Neural cell (in vitro differentiated cells): ENCODE results near the gene NEK2. TPM values are rescaled to one million over a fixed set of nuclear protein-coding genes. Genes with fewer than 3 reads are reported as not detected.

Experiments used
- H2AFZ ChIP-seq: fragments of 200-600, 300-800 bp; sonication (generic), shearing (Covaris generic); 2 replicates; pipeline ENCODE4 v1.6.0; 2014; ENCODE audit warnings: low read depth, mild to moderate bottlenecking, antibody characterized with exemption, low read length, moderate library complexity
- H3F3A ChIP-seq: fragments of 200-600 bp; shearing (Covaris generic); 2 replicates; pipeline ENCODE4 v1.6.1; 2016; ENCODE audit warnings: mild to moderate bottlenecking, moderate library complexity, mixed read lengths, antibody characterized with exemption, low read length; ENCODE audit not compliant: insufficient read depth, poor library complexity, severe bottlenecking
- H3K27ac ChIP-seq: fragments of 200-600, 300-800 bp; sonication (generic), shearing (Covaris generic); 2 replicates; pipeline ENCODE4 v1.5.1; 2014; ENCODE audit warnings: mild to moderate bottlenecking, low read length, moderate library complexity
- H3K27me3 ChIP-seq: fragments of 300-800, 200-600 bp; sonication (generic), shearing (Covaris generic); 2 replicates; pipeline ENCODE4 v1.6.0; 2014; ENCODE audit warnings: mild to moderate bottlenecking, low read depth, low read length, moderate library complexity; ENCODE audit not compliant: insufficient read depth
- H3K36me3 ChIP-seq: fragments of 300-800, 200-600 bp; sonication (generic), shearing (Covaris generic); 2 replicates; pipeline ENCODE4 v1.5.1; 2014; ENCODE audit warnings: mild to moderate bottlenecking, antibody characterized with exemption, low read length, moderate library complexity; ENCODE audit not compliant: insufficient read depth
- H3K4me2 ChIP-seq: fragments of 300-800, 200-600 bp; sonication (generic), shearing (Covaris generic); 2 replicates; pipeline ENCODE4 v1.6.0; 2014; ENCODE audit warnings: mild to moderate bottlenecking, low read length
- H3K4me3 ChIP-seq: fragments of 300-800, 200-600 bp; sonication (generic), shearing (Covaris generic); 2 replicates; pipeline ENCODE4 v1.5.1; 2014; ENCODE audit warnings: mild to moderate bottlenecking, low read length, moderate library complexity
- H3K79me2 ChIP-seq: fragments of 200-600 bp; shearing (Covaris generic); replicated peaks from 2 replicates; pipeline ENCODE4 v1.6.0; 2014; ENCODE audit warnings: mild to moderate bottlenecking, low read length, moderate library complexity; ENCODE audit not compliant: insufficient read depth
- H3K9ac ChIP-seq: fragments of 300-800, 200-600 bp; sonication (generic), shearing (Covaris generic); 2 replicates; pipeline ENCODE4 v1.6.1; 2016; ENCODE audit warnings: mild to moderate bottlenecking, low read length, mixed read lengths
- H3K9me2 ChIP-seq: fragments of 200-600 bp; shearing (Covaris generic); 2 replicates; pipeline ENCODE4 v1.6.1; 2016; ENCODE audit warnings: mild to moderate bottlenecking, low read length, mixed read lengths; ENCODE audit not compliant: insufficient read depth
- H3K9me3 ChIP-seq: fragments of 200-600, 300-800 bp; sonication (generic), shearing (Covaris generic); 2 replicates; pipeline ENCODE4 v1.6.1; 2016; ENCODE audit warnings: mild to moderate bottlenecking, mixed run types, low read length, moderate library complexity, mixed read lengths
- H4K20me1 ChIP-seq: fragments of 200-600 bp; shearing (Covaris generic); 2 replicates; pipeline ENCODE4 v1.6.1; 2016; ENCODE audit warnings: mild to moderate bottlenecking, mixed run types; ENCODE audit not compliant: insufficient read depth
- CTCF ChIP-seq: fragments of 450-650 bp; IDR thresholded peaks from 2 replicates; pipeline ENCODE4 v1.5.1; 2014; ENCODE audit warnings: antibody characterized with exemption, mild to moderate bottlenecking, moderate library complexity; ENCODE audit not compliant: poor library complexity, severe bottlenecking
- EP300 ChIP-seq: fragments of 450-650 bp; conservative IDR thresholded peaks from 2 replicates; pipeline ENCODE4 v1.6.1; 2014; ENCODE audit warnings: antibody characterized with exemption, mild to moderate bottlenecking, moderate library complexity; ENCODE audit not compliant: poor library complexity, severe bottlenecking
- EZH2 ChIP-seq: fragments of 200-600, 300-800 bp; shearing (Covaris generic), sonication (generic); IDR thresholded peaks from 2 replicates; pipeline ENCODE4 v1.6.1; 2014; ENCODE audit warnings: antibody characterized with exemption, low read length, borderline replicate concordance, mild to moderate bottlenecking; ENCODE audit not compliant: insufficient read depth, poor library complexity, severe bottlenecking
- MXI1 ChIP-seq: fragments of 450-650 bp; conservative IDR thresholded peaks from 2 replicates; pipeline ENCODE4 v1.6.1; 2014; ENCODE audit warnings: antibody characterized with exemption, mild to moderate bottlenecking; ENCODE audit not compliant: poor library complexity, severe bottlenecking
- POLR2AphosphoS5 ChIP-seq: IDR thresholded peaks from 2 replicates; pipeline ENCODE4 v1.6.1; 2012
- RAD21 ChIP-seq: fragments of 450-650 bp; conservative IDR thresholded peaks from 2 replicates; pipeline ENCODE4 v1.6.1; 2014; ENCODE audit warnings: antibody characterized with exemption, mild to moderate bottlenecking, moderate library complexity
- REST ChIP-seq: IDR thresholded peaks from 2 replicates; pipeline ENCODE4 v1.6.1; 2012; ENCODE audit warnings: borderline replicate concordance
- SMC3 ChIP-seq: fragments of 450-650 bp; conservative IDR thresholded peaks from 2 replicates; pipeline ENCODE4 v1.6.1; 2014; ENCODE audit warnings: antibody characterized with exemption, mild to moderate bottlenecking, moderate library complexity; ENCODE audit not compliant: poor library complexity
- TAF1 ChIP-seq: IDR thresholded peaks from 2 replicates; pipeline ENCODE4 v1.6.1; 2012; ENCODE audit warnings: low read depth
- polyA plus RNA-seq: library from polyadenylated mRNA; depleted of rRNA; stranded (reverse); fragments of >200 nt; gene quantifications from 2 replicates; pipeline ENCODE4 v1.2.3, GENCODE V29; 2014

Gene NEK2
- polyA plus RNA-seq, 1 donor from 2014 or later, result 0.98 TPM

GRCh38 chr1:211616231-211616964 lies 59.0 kb downstream of the NEK2 start:
- Histone ChIP-seq H3K4me2 (no peak overlapping the region), H3K9me2 (no peaks in the 10 kb centered on the region), H3K4me3 (no peak overlapping the region), H4K20me1 (no peaks in the 10 kb centered on the region), H3K9ac (no peak overlapping the region), H2AFZ (no peak overlapping the region), H3K9me3 (no peaks in the 10 kb centered on the region), H3K36me3 (no peaks in the 10 kb centered on the region), H3K27me3 (no peaks in the 10 kb centered on the region), H3F3A (no peaks in the 10 kb centered on the region), H3K27ac (no peak overlapping the region), H3K79me2 (no peaks in the 10 kb centered on the region)
- TF ChIP-seq EP300 (no peak), TAF1 (no peak), POLR2AphosphoS5 (no peak), EZH2 (no peak), SMC3 (no peak), MXI1 (no peak), CTCF (no peak), REST (no peak), RAD21 (no peak)

GRCh38 chr1:211614615-211615014 lies 60.8 kb downstream of the NEK2 start:
- no peaks in the 10 kb centered on the region for H3K9me3 ChIP-seq
- no peak overlapping the region for H3K4me2 ChIP-seq
- no peaks in the 10 kb centered on the region for H4K20me1 ChIP-seq
- H3K79me2 ChIP-seq, result no peaks in the 10 kb centered on the region
- TF ChIP-seq REST (no peak), EZH2 (no peak), EP300 (no peak), RAD21 (no peak), CTCF (no peak), MXI1 (no peak), TAF1 (no peak), SMC3 (no peak), POLR2AphosphoS5 (no peak)
- no peak overlapping the region for H3K9ac ChIP-seq
- H2AFZ ChIP-seq, result no peak overlapping the region
- H3K9me2 ChIP-seq, result no peaks in the 10 kb centered on the region
- no peaks in the 10 kb centered on the region for H3K27me3 ChIP-seq
- no peak overlapping the region for H3K27ac ChIP-seq
- H3K36me3 ChIP-seq, result no peaks in the 10 kb centered on the region
- H3K4me3 ChIP-seq, result no peak overlapping the region
- no peaks in the 10 kb centered on the region for H3F3A ChIP-seq
